Activated T-cell treated with anti-CD3 and anti-CD28 coated beads for 48 hours (primary cell): ENCODE results near the gene APOBEC3C.
"Not testable (repeated sequence)": the region's sequence is repeated elsewhere in the genome, so short reads cannot be mapped to it uniquely, and the experiment has no call there.

ENCODE experiments used
- DNase-seq: peaks from one replicate; pipeline ENCODE4 v3.0.0-alpha.2; 2020; ENCODE audit warnings: low read depth

The APOBEC3C gene

DNA sequence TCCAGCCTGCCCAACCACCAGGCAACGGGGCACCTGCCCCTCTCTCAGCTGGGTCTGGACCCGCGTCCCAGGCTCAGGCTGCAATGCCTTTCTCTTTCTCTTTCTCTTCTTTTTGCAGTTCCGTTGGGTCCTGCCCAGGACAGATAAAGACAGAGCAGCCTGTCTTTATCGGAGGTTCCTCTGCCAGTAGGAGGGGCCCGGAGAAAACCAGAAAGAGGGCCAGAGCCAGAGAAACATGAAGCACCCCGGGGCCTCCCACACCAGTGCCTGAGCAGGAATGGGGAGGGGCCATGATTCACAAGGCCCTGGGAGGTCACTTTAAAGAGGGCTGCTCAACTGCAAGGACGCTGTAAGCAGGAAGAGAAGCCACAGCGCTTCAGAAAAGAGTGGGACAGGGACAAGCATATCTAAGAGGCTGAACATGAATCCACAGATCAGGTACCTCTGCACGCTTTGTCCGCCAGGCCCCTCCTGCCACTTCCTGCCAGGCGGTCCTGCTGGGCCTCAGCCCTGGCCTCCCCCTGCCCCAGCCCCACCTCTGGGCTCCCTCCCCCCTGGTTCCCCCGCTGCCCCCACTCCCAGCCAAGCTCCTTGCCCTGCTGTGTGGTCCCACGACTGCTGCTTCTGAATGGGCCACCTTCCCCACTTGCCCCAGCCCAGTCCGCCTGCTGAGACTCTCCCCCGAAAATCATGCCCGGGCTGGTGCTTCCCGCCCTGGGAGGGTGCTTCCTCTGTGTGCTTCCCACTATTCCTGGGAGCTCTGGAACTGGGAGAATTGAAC, at the start of gene APOBEC3C:
APOBEC3C (plus strand) TSS at position 316 of the 781 bp plus-strand sequence; CDS start at position 422, 106 bp downstream.
- peak; percentile 77 for DNase-seq

GRCh38 chr22:38964306-38964705, 49.8 kb upstream of the APOBEC3C start:
- DNase-seq = no peak

DNA sequence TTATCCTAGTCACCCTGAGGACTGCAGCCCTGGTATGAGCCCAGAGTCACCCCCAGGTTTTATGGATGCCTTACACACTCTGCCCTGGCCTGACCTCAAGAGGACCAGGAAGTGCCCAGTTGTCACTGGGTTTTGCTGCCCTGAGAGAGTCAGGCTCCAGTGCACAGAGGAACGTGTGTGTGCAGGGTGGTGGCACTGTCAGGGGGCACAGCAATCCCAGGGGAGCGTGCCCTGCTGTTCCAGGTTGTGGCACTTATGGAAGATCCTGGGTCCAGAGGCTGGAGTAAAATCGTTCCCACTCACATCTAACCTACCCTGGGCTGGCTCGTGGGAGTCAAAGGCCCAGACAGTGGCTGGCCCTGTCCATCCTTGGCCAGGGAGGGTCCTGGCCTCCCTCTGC, 49.1 kb upstream of the APOBEC3C start:
- DNase-seq = no peak

GRCh38 chr22:38965614-38966379, 48.3 kb upstream of the APOBEC3C start:
- no peak for DNase-seq

GRCh38 chr22:38966380-38966702, 47.7 kb upstream of the APOBEC3C start:
- no peak for DNase-seq

DNA sequence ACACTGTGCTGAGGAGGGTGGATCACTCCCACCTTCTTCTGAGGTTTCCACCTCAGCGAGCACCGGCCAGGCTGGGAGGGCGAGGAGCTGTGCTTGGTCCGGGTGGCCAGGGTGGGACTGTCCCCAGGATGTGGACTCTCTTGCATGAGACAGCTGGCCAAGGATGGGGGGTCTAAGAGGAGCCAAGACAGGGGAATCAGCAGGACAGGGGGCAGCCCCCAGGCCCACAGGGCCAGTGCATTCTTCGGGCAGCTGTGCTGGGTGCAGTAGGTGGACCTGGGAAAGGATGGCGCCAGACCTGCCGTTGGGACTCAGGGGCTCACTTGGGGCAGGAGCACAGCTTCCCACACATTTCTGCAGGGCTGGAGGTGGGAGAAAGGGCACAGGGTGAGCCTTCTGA, 47.1 kb upstream of the APOBEC3C start:
- DNase-seq = no peak

DNA sequence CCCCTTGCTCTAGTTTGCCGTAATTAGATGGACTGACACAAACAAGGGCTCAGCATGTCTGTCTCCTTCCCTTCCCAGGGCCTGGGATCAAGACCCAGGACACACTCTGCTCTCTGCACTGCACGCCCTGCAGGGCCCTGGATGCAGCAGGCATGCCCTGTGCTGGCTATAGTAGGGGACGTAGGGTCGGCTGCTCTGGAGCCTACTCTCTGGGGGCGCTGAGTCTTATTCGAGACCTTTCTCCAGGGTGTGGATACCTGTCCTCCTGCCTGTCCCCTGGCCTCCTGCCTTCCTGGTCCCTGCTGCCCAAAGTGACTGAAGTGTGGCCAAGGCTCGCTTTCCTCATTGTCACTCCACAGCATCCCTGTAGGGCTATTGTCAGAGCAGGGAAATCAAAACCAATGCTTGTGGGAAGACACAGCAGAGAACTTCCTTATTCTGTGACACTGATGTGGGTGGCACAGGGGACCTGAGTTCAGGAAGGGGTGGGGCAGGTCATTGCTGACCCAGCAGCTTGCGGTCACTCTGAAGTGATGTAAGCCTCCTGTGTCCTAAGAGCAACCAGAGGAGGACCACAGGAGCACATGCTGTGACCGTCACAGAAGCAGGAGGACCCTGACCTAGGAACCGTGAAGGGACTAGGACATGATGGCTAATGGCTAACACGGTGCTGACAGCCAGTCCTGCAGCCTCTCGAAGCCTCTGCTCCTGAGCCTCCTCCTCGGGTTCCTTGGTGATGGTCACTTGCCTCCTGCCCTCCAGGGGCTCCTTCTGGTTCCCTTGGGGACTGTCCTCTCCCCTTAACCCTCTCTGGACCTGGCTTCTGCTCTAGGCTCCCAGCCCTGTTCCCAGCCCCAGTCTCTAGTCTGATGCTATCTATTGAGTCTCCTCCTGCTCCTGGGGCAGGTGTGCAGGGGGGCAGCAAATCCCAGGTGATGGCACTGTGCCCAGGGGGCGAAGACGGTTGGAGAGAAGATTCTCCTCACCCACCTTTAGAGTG, 46.3 kb upstream of the APOBEC3C start:
- no peak for DNase-seq

GRCh38 chr22:38968801-38969200, 45.3 kb upstream of the APOBEC3C start:
- no peak for DNase-seq

DNA sequence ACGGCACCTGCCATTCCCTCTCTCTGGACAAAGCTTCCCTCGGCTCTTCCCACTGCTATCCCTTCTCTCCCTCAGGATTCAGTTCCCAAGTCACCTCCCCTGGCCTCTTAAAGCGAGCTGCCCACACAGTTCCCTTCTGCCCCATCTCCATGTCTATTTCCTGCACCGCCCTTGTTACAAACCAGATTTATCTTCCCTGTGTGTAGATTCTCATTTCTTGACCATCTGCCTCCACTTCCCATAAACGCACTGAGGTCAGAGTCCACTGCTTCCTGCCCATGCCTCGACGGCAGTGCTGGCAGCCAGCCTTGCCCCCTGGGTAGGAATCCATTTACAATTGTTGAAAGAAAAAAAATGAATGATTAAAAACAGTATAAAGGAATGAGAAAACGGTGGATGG, 43.5 kb upstream of the APOBEC3C start:
- no peak for DNase-seq

DNA sequence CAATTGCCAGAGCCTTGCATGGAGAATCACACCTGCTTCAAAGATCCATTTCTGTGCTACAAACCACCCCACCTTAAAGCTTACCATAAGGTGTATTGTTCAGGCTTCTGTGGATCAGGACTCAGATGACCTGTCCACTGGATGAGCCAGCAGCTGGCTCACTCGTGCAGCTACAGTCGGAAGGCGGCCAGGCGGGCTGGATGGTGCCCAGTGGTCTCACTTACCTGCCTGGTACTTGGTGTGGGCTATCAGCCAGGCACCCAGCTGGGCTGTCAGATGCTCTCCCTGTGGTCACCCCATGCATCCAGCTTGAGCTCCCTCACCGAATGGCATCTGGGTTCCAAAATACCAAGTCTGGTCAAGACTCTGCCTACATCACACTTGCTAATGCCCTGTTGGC, 42.9 kb upstream of the APOBEC3C start:
- no peak for DNase-seq

- DNase-seq = no peak
Measured at GRCh38 chr22:38971791-38972190, 42.3 kb upstream of the APOBEC3C start.

- no peak for DNase-seq
Measured at GRCh38 chr22:38972558-38972957, 41.5 kb upstream of the APOBEC3C start.

DNA sequence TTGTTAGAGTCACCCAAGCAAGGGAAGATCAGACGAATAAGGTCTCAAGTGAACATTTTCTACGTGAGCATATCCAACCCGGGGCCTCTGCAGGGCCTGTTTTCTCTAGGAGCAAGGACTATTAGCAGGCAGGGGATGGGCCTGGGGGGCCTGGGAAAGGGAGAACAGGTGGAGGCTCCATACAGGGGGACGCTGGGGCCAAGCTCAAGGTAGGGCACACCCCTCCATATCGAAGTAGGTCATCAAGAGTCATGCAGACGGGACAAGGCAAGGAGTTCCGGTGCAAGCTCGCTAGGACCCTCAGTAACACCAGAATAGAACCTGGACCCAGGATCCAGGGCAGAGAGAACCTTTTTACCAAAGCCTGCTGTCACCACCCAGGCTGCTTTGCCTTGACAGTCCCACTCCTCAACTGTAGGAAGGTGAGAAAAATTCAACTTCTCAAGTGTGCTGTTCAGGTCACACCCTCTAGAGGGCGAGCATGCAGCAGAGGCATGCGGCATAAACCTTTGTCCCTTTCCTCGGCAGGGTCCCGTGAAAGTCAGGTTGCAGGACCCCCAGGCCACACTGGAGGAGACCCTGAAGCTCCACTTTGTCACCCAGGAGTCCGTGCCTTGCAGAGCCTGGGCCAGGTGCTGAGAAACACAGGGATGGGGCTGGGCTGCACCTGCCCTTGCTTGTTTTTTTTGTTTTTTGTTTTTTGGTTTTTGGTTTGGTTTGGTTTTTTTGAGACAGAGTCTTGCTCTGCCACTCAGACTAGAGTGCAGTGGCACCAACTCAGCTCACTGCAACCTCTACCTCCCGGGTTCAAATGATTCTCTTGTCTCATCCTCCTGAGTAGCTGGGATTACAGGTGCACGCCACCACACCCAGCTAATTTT, 40.5 kb upstream of the APOBEC3C start:
- DNase-seq = peak; percentile 45

- DNase-seq = no peak
Measured at GRCh38 chr22:38974170-38974825, 39.8 kb upstream of the APOBEC3C start.

DNA sequence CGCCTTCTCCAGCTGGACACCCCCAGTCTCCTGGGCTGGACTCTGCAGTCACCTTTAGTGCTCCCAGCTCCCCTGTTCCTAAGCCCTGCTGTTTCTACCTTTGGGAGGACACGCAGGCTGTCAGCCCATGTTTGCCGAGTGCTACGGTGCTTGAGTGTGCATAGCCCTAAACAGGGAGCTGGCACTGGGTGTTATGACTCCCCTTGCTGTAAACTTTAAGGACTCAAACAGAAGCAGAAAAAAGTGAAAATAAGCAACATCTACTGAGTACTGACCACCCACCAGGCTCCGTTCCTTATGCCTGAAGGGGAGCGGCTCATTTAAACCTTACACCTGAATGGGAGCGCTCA, 39.3 kb upstream of the APOBEC3C start:
- DNase-seq = no peak

DNA sequence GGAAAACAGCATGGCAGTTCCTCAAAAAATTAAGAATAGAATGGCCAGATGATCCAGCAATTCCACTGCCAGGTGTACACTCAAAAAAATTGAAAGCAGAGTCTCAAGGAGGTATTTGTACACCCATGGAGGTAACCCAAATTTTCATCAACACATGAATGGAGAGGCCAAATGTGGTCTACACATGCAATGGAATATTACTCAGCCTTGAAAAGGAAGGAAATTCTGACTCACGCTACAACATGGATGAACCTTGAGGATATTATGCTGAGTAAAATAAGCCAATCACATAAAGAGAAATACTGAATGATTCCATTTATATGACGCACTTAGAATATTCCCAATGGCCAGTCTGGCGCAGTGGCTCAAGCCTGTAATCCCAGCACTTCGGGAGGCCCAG, 36.8 kb upstream of the APOBEC3C start:
- DNase-seq = not testable (repeated sequence)

GRCh38 chr22:38980587-38980986, 33.5 kb upstream of the APOBEC3C start:
- not testable (repeated sequence) for DNase-seq

DNA sequence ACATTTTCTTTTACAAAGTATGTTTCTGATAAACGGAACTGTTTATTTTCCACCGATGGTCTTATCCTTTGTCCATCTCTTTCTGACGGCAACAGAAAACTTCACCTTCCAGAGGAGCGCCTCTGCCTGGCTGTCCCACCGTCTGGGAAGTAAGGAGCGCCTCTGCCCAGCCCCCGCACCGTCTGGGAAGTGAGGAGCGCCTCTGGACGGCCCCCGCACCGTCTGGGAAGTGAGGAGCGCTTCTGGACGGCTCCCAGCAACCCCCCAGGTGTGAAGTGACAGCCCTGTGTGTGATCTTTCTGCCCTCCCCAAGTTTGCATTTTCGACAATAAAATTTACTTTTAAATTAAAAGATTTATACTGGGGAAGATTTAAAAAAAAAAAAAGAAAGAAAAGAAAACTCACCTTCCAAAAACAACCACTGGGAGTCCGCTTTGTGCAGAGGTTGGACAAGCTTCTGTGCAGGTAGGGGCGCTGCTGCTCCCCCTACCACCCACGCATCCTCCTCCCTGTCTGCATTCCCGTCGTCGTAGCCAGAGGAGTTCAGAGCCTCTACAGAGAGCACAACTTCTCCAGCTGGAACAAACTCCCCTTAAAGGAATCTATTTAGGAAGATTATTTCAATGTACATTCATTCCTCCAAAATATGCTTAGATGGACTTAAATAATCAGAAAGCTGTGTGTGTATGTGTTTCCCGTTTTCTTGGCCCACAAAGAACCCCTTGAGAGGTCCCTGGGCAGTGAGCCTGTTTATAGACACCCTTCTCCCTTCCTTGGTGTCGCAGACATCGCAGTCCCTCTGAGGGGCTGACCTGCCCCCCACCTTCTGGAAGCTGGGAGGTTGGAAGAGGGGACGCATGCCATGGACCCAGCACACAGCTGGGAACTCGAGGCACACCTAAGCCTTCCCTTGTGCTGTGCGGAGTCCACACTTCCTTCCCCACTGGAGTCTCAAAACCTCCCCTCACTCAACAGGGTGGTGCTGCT, 32.8 kb upstream of the APOBEC3C start:
- no peak for DNase-seq
